ENCODE measurements around the gene KY.

Gene KY, protein sequence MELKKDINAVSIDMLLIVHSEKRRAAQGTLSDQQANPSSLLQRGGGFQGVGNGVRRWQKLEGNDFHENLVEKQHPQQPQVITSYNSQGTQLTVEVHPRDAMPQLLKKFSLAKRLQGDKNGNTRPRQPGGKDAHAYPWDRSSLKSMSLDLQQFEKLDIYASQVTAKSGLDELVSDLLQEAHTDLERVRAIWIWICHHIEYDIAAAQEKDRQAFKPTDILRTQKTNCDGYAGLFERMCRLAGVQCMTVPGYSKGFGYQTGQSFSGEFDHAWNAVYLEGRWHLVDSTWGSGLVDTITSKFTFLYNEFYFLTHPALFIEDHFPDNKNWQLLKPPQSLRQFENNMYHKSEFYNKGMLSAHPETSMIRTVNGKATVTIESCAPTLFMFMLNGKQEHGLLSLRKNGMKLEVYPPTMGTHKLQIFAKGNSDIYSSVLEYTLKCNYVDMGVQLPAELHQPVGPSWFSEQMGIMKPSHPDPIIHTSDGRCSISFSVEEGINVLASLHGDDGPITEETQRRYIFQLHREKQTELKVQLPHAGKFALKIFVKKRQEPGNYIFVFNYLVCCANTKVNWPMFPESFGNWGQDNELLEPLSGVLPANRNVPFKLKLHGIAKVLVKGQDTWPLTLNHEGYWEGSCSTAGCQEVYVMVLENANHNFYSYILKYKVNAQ

DNA sequence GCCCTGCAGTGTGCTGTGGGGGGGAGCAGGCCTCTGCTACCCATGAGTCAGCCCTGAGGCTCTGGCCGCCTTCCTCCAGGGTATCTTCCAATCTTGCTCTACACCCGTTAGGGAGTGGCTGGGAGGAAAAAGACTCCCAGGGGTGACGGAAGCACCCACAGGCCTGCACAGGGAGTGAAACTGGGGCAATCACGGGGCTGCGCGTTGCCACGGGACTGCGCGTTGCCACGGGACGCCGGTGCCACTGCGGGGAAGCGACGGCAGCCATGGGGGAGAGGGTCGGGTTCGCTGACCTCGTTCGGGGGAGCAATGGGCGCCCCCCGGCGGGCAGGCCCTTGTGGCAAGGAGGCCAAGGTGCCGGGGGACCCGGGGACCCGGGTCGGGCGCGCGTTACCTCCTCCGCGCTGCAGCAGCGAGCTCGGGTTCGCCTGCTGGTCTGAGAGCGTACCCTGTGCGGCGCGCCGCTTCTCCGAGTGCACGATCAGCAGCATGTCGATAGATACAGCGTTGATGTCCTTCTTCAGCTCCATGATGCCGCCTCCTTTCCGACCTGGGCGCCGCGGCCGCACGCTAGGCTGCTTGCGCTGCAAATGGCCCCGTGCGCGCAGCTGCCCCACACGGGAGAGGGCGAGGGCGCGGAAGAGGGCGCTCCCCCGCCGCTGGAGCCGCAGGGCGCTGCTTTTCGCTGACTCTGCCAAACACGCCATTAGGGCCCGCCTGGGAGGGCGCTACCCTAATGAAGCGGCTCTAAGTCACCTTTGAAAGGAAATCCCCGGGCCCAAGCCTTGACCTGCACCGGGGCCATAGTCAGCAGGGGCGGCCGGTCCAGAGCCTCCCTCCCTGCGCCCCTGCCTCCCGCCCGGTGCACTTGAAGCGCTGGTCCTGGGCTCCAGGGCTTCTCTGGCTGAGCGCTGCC lies at the start of gene KY:
KY (minus strand) TSS at position 592 of the 916 bp plus-strand sequence; CDS start at position 530, 62 bp downstream.
- no peak for FAIRE-seq

- no peak for FAIRE-seq
Measured at GRCh38 chr3:134699721-134700120, 48.9 kb upstream of the KY start.

DNA sequence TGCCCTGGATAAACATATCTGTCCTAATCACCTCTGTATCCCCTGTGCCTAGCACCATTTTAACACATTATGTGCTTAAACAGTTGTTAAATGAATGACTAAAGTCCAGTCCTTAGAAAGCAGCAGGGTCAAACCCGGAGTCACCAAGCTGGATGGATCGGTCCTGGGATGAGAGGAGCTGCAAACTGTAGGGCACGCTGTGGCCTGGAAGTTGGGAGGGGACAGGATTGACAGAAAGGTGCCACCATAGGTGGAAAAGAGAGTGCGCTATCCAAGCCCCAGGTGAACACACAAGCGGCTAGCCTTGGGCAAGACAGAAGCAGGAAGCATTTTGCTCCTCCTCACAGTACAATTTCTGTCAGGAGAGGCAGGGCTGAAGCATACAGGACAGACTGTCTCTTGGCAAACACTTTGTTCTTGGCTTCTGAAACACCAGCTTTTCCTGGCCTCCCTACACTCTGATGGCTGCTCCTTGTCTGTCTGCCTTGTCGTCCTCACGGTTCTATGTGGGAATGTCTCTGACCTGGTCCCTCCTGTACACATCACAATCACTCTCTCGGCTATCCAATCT lies 48.4 kb upstream of the KY start:
- no peak for FAIRE-seq

- no peak for FAIRE-seq
Measured at GRCh38 chr3:134697830-134698689, 47.2 kb upstream of the KY start.

DNA sequence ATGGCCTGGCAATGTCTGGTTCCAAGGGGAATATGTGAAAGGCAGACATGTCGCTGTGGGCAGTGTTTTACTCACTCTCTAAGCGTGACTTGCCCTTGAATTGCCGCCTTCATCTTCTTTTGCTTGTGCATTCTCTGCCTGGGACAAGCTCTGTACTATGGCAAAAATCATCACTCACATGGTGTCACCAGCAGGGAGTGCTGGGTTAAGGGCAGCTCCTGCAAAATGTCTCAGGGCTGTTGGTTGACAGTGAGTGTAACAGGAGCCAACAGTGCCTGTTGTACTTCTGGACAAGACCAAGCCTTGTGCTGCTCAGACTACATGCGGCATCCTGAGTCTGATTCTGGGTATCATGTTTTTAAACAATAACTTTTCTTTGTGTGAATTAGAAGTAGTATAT lies 45.3 kb upstream of the KY start:
- FAIRE-seq: no peak

DNA sequence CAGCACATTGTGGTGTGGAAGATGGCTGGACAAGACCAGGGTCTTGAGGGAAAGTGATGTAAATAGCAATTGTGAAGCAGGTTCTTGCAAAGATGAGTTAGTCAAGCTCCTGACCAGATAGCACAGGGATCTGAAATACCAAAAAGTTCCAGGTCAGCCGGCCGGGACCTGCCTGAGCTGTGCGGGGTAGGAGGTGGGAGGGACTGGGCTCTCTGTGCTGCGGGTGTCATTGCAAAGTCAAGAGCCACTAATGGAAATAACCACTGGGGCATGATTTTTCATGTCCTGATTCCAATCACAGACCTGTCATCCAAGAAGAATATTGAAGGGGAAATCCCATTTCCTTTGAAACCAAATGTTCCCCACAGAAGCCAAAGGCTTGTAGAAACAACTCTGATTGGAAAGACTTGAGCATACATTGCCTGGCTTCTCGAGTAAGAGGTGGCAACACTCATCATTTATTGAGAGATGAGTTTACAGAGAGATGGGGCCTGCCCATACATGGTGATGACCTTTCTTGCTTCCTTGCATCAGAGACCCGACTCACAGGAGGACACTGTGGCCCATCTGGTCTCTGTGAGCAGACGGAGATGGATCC lies 44.2 kb upstream of the KY start:
- FAIRE-seq: no peak

DNA sequence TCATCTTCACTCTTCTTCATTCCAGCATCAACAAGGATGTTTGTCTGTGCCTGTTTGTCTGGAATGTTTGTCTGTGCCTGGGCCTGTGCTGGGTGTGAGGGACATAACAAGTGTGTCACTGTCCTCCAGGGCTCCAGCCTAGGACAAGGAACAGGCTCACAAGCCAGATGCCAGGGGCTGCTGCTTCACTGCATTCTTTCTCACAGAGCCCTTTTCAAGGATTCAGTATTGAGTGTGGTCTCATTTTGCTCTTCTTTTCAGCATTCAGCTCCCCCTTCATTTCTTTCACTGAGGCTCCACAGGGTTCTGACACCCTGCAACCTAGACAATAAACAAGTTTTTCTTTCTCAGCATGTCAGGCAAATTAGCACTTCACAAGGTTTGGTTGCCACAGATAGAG lies 43.6 kb upstream of the KY start:
- no peak for FAIRE-seq

DNA sequence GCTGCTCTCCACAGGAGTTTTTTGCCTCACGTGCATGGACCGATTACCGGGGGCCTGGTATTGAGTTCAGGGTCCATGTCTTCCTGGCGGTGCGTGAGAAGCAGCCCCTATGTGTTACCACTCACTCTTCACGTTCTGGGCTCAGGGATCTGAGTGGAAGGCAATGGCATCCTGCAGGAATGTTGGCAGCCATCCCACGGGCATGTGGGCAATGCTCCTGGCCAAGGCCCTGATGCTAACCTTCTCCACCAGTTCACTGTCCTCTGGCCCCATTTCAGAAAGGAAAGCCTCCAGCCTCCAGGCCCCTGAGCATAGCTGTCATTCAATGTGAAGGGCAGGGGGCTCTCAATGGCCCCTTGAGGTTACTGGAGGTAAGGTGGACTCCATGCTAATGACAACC lies 43.0 kb upstream of the KY start:
- no peak for FAIRE-seq

DNA sequence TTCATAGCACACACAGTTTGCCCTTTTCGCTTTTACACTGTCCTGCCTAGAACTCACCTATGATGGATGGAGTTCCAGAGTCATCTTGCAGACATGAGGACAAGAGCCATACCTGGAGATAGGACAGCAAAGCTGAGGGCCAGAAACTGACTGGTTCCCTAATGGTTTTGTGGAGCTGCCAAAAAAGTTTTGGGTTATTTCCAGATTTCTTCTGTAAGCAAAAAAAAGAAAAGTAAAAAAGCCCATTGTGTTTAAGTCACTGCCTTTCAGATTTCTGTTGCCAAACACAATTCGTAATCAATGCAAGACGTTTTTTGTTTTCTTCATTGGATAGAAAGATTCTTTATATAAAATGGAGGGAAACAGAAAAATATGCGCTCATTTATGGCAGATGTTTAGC lies 42.4 kb upstream of the KY start:
- FAIRE-seq: no peak

- FAIRE-seq: no peak
Measured at GRCh38 chr3:134690226-134690625, 39.4 kb upstream of the KY start.

GRCh38 chr3:134687642-134688041 lies 36.8 kb upstream of the KY start:
- no peak for FAIRE-seq

GRCh38 chr3:134685929-134686802 lies 35.3 kb upstream of the KY start:
- FAIRE-seq: no peak

DNA sequence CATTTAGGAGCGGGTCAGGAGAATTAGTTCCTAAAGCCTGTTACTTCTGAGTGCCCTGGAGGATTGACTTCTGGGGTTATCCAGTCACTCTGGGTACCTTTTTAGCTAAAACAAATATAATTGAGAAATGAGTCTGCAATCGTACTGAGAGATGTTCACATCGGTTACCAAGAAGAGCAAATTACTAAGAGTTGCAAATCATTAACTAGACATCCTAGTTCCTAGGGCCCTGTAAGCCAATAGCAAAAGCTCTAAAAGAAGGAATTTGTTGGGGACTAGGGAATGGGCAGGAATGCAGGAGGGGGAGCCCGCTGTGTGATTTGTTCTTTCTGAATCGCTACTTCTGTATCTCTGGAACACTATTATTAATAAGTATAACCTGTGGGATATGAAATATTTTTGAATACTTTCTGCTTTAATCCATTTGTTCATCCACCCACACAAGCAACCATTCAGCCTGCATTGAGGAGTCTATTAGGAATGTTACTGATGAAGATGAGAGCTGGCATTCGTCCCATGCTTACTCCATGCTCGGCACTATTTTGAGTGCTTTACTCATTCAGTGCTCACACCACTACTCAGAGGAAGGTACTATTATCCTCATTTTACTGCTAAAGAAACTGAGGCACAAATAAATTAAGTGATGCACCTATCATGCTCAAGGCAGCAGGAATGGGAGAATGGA lies 31.5 kb upstream of the KY start:
- FAIRE-seq: no peak

DNA sequence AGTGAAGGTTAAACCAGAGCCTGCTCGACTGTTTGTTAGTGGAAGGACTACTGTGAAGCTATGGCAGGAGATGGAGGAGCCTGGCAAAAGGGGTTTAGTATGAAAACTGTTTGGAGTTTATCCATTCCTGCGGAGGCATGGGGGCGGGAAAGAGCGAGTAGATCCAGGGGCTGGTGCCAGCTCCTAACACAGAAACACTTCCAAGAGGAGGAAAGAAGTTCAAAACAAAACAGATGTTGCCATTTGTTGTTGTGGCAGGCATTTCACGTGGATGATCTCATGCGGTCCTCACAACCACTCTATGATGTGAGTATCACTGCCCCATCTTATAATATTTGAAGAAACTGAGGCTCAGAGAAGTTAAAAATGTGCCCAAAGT lies 30.7 kb upstream of the KY start:
- FAIRE-seq: no peak

DNA sequence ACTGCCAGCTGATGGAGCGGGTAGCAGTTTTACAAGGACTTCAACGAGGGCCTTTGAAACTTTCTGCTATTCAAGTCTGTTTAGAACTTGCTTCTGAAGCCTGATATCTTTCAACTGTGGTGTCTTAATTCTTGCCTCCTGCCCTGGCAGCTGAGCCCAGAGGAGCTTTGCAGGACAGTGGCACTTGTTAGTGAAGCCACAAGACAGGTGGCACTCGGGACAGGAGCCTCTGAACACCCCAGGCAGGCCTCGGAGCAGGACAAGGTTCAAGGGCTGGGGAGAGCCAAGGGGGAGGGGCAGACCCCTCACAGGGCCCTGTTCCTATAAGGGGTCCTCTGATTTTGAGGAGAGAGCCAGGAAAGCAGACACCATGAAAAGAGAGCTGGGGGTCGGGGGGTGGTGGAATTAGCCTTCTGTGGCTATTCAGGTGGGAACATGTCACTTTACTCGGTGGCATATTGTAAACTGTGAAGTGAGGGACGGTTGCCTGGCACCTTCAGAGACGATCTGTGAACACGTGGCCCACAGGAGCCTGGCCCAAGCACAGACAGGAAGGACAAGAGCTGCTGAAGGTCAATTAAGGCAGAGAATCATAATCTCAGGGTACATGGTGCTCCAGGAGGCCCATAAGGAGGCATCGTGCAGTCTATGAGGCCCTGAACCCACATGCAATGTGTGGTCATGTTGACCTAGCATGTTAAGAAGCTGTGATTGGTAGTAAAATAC lies 30.1 kb upstream of the KY start:
- no peak for FAIRE-seq

DNA sequence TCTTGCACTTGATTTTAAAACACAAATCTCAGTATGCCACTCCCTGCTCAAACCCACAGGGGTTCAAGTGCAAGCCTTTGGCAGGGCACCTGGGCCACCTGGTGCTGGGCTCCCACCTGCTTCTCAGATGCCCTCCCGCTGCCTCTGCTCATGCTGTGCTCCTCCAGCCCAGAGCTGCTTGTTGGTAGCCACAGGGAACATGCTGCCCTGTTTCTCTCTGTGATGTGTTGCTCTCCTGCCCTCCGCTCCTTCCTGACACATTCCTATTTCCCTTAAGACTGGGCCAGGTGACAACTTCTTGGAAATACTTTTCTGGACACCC lies 27.1 kb upstream of the KY start:
- no peak for FAIRE-seq

GRCh38 chr3:134677196-134677986 lies 26.6 kb upstream of the KY start:
- no peak for FAIRE-seq

GRCh38 chr3:134675726-134676256 lies 25.0 kb upstream of the KY start:
- no peak for FAIRE-seq
